SW480 (cell line): ENCODE measurements around the gene ARL8B.
A peak's percentile ranks its signal among the peaks of the same experiment; 100 is the strongest.

Source experiments
- DNase-seq: peaks from one replicate; pipeline ENCODE4 v3.0.0-alpha.2; 2016; ENCODE audit warnings: low spot score

Gene ARL8B

DNA sequence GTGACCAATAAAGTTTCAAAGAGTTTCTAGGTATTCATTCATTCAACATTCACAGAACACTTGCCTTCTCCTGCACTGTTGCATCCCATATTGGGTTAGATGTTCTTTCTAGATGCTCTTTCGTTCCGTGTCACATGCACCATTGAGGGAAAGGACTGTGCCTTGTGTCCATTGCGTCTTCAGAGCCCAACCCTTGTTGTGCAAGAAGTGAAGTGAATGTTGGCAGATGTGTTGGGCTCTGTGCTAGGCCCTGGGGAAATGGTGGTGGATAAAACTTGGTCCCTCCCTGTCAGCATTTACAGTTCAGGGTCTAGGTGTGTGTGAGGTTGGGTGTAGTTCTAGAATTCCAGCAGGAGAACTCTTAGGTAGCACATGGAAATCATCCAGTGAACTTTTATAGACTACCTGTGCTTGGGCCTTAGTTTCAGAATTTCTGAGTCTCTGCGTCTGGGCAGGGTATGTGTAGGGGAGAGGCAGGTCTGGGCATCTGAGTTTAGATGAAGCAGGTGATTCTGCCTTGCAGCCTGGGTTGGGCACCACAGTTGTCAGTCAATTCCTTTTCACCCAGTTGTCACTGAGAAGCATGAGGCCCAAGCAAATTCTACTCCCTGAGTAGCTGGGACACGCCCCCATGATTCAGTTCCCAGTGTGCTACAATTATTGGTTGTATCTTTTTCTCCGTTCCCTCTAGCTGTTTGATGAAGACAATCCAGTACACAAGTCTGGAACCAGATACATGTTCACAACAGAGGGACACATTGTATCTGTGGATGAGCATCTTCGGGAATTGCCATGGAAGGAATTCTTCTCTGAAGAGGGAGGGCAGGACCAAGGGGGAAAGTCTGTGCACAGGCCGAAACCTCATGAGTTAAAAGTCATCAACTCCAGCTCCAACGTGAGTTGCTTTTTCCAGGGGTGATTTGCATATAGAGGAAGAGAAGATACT lies 90.8 kb downstream of the ARL8B start:
- no peak for DNase-seq

DNA sequence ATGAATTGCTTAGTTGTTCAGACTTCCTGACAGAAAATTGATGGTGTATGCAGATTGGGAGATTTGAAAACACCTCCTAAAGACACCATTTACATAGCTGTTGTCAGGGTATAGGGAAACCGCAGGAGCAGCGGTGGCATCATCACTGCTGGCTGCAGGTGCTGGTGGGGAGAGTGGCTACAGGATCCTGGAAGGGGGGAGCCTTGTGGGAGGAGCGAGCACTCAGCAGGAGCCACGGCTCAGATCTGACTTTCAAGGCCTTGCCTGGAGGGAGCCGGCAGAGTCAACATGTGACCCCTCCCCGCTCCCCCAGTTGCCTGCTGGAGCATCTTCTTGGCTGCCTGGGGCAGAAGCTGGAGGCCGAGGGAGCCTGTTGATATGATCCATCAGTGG lies 91.5 kb downstream of the ARL8B start:
- no peak for DNase-seq

DNA sequence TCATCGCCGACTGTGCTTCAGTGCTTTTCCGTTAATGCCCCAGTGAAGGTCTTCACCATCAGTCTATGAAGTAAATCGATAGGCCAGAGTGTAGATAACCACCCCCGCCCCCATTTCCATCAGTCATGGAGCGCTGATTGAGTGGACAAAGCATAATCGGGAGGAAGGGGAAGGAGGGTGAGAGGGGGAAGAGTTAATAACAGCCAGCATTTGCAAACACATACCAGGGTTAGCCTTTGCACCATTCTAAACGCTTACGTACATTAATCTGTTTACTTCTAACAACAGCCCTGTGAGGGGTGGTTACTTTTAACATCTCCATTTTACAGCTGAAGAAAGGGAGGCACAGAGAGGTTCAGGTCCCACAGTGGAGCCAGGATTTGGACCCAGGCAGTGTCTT lies 92.3 kb downstream of the ARL8B start:
- DNase-seq: no peak

DNA sequence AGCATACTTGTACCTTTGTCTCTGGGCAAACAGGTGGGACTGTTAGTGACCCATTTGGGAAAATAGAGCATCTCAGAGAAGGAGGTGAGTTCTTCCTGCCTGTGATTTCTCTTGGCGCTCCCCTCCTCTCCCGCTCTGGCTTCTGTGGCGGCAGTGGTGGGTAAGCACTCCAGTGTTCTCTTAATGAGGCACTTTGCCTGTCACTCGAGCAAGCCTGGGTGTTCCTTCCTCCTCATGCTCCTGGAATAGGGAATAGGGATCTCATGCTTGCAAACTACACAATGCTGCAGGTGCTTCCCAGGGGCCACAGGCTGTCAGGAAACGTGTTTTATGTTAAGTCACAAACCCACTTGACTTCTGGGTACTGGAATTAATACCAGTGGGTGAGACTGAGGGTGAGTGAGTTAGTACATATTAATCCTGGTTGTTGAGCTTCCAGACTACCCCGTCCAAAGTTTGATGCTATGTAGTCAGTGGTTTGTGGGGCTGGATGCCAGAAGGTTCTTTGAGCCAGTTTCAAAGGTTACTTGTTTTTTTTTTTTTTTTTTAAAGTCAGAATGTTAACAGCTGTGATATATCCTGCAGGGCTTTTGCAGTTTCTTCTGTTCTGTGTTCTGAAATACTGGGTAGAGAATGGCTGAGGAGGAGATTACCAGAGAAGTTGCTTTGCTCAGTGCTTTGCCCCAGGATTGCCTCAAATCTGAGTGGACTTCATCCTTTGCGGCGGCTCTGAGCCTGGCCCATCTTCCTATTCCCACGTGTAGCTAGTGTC lies 95.9 kb downstream of the ARL8B start:
- no peak for DNase-seq

DNA sequence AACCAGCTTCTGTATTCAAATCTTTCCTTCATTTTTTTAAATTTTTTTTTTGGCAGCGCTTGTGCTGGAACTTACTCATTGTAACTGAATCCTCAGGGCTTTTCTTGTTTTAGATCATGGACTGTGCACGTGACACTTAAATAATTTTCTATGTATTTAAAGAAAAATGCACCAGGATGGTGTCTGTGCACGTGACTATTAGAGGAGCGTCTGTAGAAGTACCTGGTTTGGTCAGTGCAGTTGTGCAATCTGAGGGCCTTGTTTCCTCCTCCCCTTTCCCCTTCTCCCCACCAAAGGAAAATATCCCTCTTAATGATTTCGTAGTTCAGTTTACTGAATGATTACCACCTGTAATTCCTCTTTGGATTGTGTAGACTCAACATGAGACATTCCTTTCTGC lies 96.7 kb downstream of the ARL8B start:
- DNase-seq: no peak

DNA sequence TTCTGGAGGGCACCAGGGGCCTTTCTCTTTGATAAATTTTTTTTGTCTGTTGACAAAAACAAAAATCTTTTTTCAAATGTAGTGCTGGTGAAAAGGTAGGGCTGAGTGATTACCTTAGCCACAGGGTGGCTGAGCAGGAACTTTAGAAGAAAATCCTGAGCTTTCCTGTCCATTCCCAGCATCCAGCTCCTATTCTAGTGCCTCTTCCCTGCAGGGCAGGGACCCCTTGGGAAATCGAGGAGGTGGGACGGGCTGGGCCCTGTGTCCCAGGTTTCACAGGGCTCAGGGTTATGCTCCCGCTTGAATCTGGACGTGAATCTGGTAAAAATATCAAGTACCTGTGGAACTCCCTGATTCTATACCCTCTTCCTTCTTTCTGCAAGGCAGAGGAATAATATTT lies 97.1 kb downstream of the ARL8B start:
- no peak for DNase-seq

DNA sequence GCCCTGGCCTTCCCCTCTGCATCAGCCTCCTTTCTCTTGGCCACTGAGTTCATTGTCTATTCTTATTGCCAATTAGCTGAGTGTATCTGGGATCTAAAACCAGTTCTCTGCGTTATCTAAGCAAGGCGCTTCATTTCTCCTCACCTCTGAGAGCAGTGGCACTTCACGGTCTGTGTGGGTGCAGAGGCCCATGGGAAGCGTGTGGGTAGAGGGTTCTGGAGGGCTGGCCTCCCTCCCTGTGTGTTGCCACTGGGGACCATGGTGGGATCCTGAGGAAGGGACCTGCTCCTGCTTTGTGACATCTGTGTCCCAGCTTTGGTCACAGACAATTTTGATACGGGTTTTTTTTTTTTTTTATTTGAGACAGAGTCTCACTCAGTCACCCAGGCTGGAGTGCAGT lies 98.1 kb downstream of the ARL8B start:
- no peak for DNase-seq

DNA sequence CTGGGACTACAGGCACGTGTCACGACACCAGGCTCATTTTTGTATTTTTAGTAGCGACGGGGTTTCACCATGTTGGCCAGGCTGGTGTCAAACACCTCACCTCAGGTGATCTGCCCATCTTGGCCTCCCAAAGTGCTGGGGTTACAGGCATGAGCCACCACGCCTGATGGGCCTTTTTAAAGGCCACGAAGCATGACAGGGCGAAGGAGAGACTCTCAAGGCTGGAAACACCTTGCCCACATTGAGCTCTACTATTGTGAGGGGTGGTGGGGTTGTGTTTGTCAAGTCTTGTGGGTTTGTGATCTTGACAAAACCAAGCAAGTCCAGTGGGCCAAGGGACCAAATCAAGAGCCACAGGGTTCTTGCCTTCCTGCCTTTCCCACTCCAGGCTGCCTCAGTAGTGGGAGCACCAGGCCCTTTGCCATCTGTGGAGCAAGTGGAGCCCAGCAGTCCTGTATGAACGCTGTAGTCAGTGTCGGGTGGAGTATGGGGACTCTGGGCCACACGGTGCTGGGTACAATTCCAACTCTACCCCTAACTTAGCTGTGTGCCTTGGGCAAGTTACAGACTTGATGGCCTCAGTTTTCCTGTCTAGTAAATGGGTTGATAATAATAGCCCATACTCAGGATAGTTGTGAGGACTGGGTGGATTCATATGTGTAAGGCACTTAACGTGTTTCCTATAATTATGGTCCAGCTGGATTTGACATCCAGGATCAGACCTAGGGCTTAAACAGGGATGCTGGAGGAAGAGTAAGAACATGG lies 98.8 kb downstream of the ARL8B start:
- DNase-seq: no peak

DNA sequence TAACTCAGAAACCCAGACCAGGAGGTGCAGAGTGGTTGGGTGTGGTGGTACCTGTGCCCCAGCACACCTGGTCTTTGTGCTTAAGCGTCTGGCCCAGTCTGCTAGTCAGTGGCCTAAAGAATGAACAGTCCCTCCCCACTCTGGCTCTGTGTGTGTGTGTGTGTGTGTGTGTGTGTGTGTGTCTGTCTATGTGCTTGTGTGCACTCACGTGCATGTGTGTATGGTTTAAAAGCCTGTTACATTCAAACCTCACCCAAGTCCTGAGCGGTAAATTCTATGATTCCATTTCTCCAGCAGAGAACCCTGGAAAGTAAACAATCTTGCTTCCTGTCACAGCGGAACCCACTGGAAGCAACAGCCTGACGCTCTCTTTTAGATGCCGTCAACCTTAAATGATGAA lies 99.6 kb downstream of the ARL8B start:
- DNase-seq: no peak

DNA sequence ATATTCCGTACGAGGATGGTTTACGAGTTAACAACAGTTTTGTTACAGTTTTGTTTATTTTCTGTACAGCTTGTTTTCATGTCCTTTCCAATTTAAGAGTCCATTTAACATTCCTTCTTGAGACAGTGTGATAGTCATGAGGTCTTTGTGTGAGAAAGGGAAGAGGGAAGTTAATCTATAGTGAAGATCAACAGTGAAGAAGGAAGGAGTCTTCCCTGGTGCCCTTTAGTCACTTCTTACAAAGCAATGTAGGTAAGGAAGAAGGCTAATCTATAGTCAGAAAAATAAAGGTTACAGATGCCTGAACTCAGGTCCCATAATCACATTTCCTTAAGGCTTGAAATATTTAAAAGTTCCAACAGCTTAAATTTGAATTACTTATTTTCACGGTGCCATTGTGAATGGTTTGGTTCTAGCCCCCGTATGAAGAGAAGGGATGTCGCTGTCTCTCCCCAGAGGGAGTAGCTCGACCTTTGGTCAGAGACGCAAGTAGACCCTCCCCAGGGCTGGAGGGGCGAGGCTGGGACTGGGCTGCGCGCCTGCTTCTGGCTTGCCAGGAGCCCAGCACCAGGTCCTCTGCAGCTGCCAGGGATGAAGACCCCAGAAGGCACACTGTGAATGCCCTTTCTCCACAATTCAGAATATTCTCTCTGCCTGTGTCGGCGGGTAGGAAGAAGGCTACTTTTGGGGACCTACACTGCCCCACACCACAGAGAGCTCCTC lies 100.4 kb downstream of the ARL8B start:
- no peak for DNase-seq

DNA sequence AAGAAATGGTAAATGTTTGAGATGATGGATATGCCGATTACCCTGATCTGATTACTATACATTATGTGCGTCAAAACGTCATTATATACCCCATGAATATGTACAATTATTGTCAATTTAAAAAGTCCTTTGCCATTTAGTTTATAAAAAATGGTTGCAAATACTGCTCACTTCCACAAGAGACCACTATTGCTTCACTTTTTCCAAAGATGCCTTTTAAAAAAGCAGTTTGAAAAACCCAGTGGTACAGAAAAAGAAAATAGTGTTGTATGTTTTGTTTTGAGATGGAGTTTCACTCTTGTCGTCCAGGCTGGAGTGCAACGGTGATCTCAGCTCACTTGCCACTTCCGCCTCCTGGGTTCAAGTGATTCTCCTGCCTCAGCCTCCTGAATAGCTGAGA lies 104.7 kb downstream of the ARL8B start:
- peak; percentile 30 for DNase-seq

DNA sequence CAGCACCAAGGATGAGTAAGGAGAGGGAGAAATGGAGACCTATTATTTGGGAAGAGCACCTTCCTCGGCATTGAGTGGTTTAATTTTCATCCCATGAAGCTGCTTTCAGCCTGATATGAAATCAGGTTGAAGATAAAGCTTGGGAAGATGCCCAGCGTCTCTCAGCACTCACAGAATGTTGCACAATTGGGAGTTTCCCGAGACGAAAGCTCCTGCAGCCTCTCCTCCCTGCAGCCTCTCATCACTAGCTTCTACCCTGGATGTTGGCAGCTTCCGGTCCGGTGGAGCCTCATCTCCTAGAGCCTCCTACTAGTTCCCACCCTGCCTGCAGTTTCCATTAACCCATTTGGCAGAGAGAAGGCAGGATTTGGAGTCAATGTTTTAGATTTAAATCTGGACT lies 105.7 kb downstream of the ARL8B start:
- DNase-seq: no peak

DNA sequence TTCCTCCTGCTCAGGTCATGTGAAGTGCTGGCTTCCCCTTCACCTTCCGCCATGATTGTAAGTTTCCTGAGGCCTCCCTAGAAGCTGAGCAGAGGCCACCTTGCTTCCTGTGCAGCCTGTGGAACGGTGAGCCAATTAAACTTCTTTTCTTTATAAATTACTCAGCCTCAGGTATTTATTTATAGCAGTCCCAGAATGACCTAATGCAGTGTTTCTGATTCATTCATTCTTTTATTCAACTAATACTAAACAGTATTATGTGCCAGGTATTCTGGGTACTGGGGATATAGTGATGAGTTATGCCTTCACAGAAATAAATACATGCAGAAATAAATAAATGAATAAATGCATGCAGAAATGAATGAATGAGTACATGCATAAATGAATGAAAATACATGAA lies 107.3 kb downstream of the ARL8B start:
- DNase-seq: no peak
